Smooth muscle cell (in vitro differentiated cells): ENCODE data around the gene FER1L5. TPM values are rescaled to one million over a fixed set of nuclear protein-coding genes. Genes with fewer than 3 reads are reported as not detected.

Source experiments
- DNase-seq: peaks from one replicate; lab custom pipeline; 2025; ENCODE audit not compliant: unreplicated experiment; lab: John Stamatoyannopoulos, UW
- H2AFZ ChIP-seq: fragments of 200-600 bp; sonication (generic); 2 replicates; pipeline ENCODE4 v1.6.0; 2016; ENCODE audit warnings: antibody characterized with exemption, low read depth, mild to moderate bottlenecking
- H3F3A ChIP-seq: fragments of 200-600 bp; sonication (generic); 2 replicates; pipeline ENCODE4 v1.6.0; 2017; ENCODE audit warnings: antibody characterized with exemption, low read depth
- H3K27ac ChIP-seq: fragments of 200-600 bp; sonication (generic); 2 replicates; pipeline ENCODE4 v1.5.1; 2016; ENCODE audit warnings: low read depth, mild to moderate bottlenecking
- H3K27me3 ChIP-seq: fragments of 200-600 bp; sonication (generic); 2 replicates; pipeline ENCODE4 v1.6.1; 2016; ENCODE audit warnings: low read depth, mild to moderate bottlenecking
- H3K36me3 ChIP-seq: fragments of 200-600 bp; sonication (generic); 2 replicates; pipeline ENCODE4 v1.5.1; 2016; ENCODE audit warnings: low read depth
- H3K4me1 ChIP-seq: fragments of 200-600 bp; sonication (generic); 2 replicates; pipeline ENCODE4 v1.5.1; 2016; ENCODE audit warnings: low read depth
- H3K4me2 ChIP-seq: fragments of 200-600 bp; sonication (generic); 2 replicates; pipeline ENCODE4 v1.6.0; 2016; ENCODE audit warnings: mild to moderate bottlenecking
- H3K4me3 ChIP-seq: fragments of 200-600 bp; sonication (generic); 2 replicates; pipeline ENCODE4 v1.5.1; 2016; ENCODE audit warnings: mild to moderate bottlenecking
- H3K79me2 ChIP-seq: fragments of 200-600 bp; sonication (generic); 2 replicates; pipeline ENCODE4 v1.6.0; 2016; ENCODE audit warnings: low read depth, mild to moderate bottlenecking
- H3K9ac ChIP-seq: fragments of 200-600 bp; sonication (generic); 2 replicates; pipeline ENCODE4 v1.6.0; 2016; ENCODE audit warnings: low read depth
- H3K9me3 ChIP-seq: fragments of 200-600 bp; sonication (generic); replicated peaks from 2 replicates; pipeline ENCODE4 v1.5.1; 2016; ENCODE audit warnings: low read depth
- H4K20me1 ChIP-seq: fragments of 200-600 bp; sonication (generic); 2 replicates; pipeline ENCODE4 v1.6.0; 2016; ENCODE audit warnings: low read depth
- CTCF ChIP-seq: fragments of 200-600 bp; sonication (generic); IDR thresholded peaks from 2 replicates; pipeline ENCODE4 v1.5.1; 2017; ENCODE audit warnings: borderline replicate concordance, mild to moderate bottlenecking, antibody characterized with exemption; ENCODE audit not compliant: insufficient read depth, poor library complexity, severe bottlenecking
- WGBS: methylation state at CpG from one replicate; pipeline ENCODE4 v1.1.7; 2016; ENCODE audit warnings: low lambda C conversion rate; 5-methylcytosine and 5-hydroxymethylcytosine counted together
- polyA plus RNA-seq: library from polyadenylated mRNA; unstranded; fragments of >200 nt; fragmentation: Nextera tagmentation; extraction: Ambion mirVana; gene quantifications from 2 replicates; pipeline ENCODE4 v1.2.1, GENCODE V29; 2016
- total RNA-seq: library from RNA; depleted of rRNA; stranded (reverse); fragments of >200 nt; gene quantifications from 2 replicates; pipeline ENCODE4 v1.2.3, GENCODE V29; 2014

The FER1L5 gene
- total and polyA plus RNA-seq, 2 experiments from 2014 or later = not detected

- no peaks in the 10 kb centered on the region for H3K4me1 ChIP-seq
- H3K9me3 ChIP-seq = no peaks in the 10 kb centered on the region
- no peaks in the 10 kb centered on the region for H3F3A ChIP-seq
- no peaks in the 10 kb centered on the region for H4K20me1 ChIP-seq
- H3K36me3 ChIP-seq = no peaks in the 10 kb centered on the region
- TF ChIP-seq CTCF = no peak
- DNase-seq = no peak
- no peak overlapping the region for H3K27ac ChIP-seq
- no peak overlapping the region for H2AFZ ChIP-seq
- no peak overlapping the region for H3K4me2 ChIP-seq
- no peaks in the 10 kb centered on the region for H3K79me2 ChIP-seq
- no peak overlapping the region for H3K4me3 ChIP-seq
- WGBS = 92% methylated on average over 4 of the region's 4 CpGs
- H3K27me3 ChIP-seq = peaks cover 3% of the 10 kb centered on the region
- no peak overlapping the region for H3K9ac ChIP-seq
These were observed 39.0 kb downstream of the FER1L5 start for GRCh38 chr2:96681540-96681939.

- no peaks in the 10 kb centered on the region for H3F3A ChIP-seq
- H3K36me3 ChIP-seq = no peaks in the 10 kb centered on the region
- no peak overlapping the region for H2AFZ ChIP-seq
- TF ChIP-seq CTCF = no peak
- H3K79me2 ChIP-seq = no peaks in the 10 kb centered on the region
- H3K27ac ChIP-seq = no peak overlapping the region
- peaks cover 3% of the 10 kb centered on the region for H3K27me3 ChIP-seq
- H3K4me2 ChIP-seq = no peak overlapping the region
- WGBS = 87% methylated on average over 5 of the region's 5 CpGs
- H3K9ac ChIP-seq = no peak overlapping the region
- H3K9me3 ChIP-seq = no peaks in the 10 kb centered on the region
- H4K20me1 ChIP-seq = no peaks in the 10 kb centered on the region
- H3K4me3 ChIP-seq = no peak overlapping the region
- DNase-seq = no peak
- H3K4me1 ChIP-seq = no peaks in the 10 kb centered on the region
These were observed 40.7 kb downstream of the FER1L5 start for GRCh38 chr2:96683307-96683706.

- H3K27me3 ChIP-seq = peaks cover 3% of the 10 kb centered on the region
- no peaks in the 10 kb centered on the region for H3K9me3 ChIP-seq
- TF ChIP-seq CTCF = no peak
- H3K27ac ChIP-seq = no peak overlapping the region
- H3F3A ChIP-seq = no peaks in the 10 kb centered on the region
- H3K4me2 ChIP-seq = no peak overlapping the region
- no peaks in the 10 kb centered on the region for H3K4me1 ChIP-seq
- no peak overlapping the region for H3K4me3 ChIP-seq
- H2AFZ ChIP-seq = no peak overlapping the region
- H3K79me2 ChIP-seq = no peaks in the 10 kb centered on the region
- H3K9ac ChIP-seq = no peak overlapping the region
- DNase-seq = no peak
- no peaks in the 10 kb centered on the region for H4K20me1 ChIP-seq
- H3K36me3 ChIP-seq = no peaks in the 10 kb centered on the region
- 93% methylated on average over 13 of the region's 13 CpGs for WGBS
These were observed 41.6 kb downstream of the FER1L5 start for GRCh38 chr2:96683972-96684820.
